Bronchus fibroblast of lung (primary cell): ENCODE measurements around the gene SPCS1. TPM values are rescaled to one million over a fixed set of nuclear protein-coding genes. Genes with fewer than 3 reads are reported as not detected.

Source experiments
- total RNA-seq: library from RNA; depleted of rRNA; stranded (reverse); fragments of >200 nt; gene quantifications from 2 replicates; pipeline ENCODE4 v1.2.3, GENCODE V29; 2015

The SPCS1 gene
- total RNA-seq = 190 and 202 TPM in 2 replicates

GRCh38 chr3:52705688-52706686, at the start of gene SPCS1, which contains the start of gene GLT8D1:
Gene SPCS1 (plus strand): TSS chr3:52706106. CDS start chr3:52706247, 141 bp downstream.
Gene GLT8D1 (minus strand): TSS chr3:52705791. CDS start chr3:52700460, 5,331 bp downstream.

GRCh38 chr3:52685709-52686691, 19.9 kb upstream of the SPCS1 start, which contains the start of the genes GNL3 and PBRM1:
Gene GNL3 (plus strand): TSS chr3:52686032. CDS start chr3:52686093, 61 bp downstream.
Gene PBRM1 (minus strand): TSS chr3:52685913.

Other genes starting within 250 kb of the SPCS1 start
- gene STAB1, start 210.8 kb upstream of the SPCS1 start, total RNA-seq = 0.50 and 0.59 TPM in 2 replicates
- gene NT5DC2, start 172.2 kb upstream of the SPCS1 start, total RNA-seq = 220 and 265 TPM in 2 replicates
- 1.2 and 20.8 TPM in 2 replicates for gene UQCC5, start 169.5 kb upstream of the SPCS1 start, total RNA-seq
- gene PBRM1, start 20.2 kb upstream of the SPCS1 start, total RNA-seq = 42.2 and 48.6 TPM in 2 replicates
- gene GNL3, start 20.1 kb upstream of the SPCS1 start, total RNA-seq = 73.6 and 87.3 TPM in 2 replicates
- gene GLT8D1, start 315 bp upstream of the SPCS1 start, total RNA-seq = 79.7 and 87.9 TPM in 2 replicates
- gene NEK4, start 64.8 kb downstream of the SPCS1 start, total RNA-seq = 13.8 and 14.9 TPM in 2 replicates
- not detected in 2 replicates for gene ITIH1, start 71.5 kb downstream of the SPCS1 start, total RNA-seq
- not detected in 2 replicates for gene ITIH3, start 88.7 kb downstream of the SPCS1 start, total RNA-seq
- gene ITIH4, start 124.6 kb downstream of the SPCS1 start, total RNA-seq = 0.45 and 0.67 TPM in 2 replicates
- not detected in 2 replicates for gene MUSTN1, start 128.9 kb downstream of the SPCS1 start, total RNA-seq
- 11.3 and 13.8 TPM in 2 replicates for gene STIMATE, start 191.4 kb downstream of the SPCS1 start, total RNA-seq